IMR-90 (cell line): ENCODE measurements around the gene HDGFL1. TPM values are rescaled to one million over a fixed set of nuclear protein-coding genes. Genes with fewer than 3 reads are reported as not detected.
A peak's percentile ranks its signal among the peaks of the same experiment; 100 is the strongest.

Experiments used
- ATAC-seq: fragments of 200-7000 bp; cut with Tn5 transposase; 2 replicates; pipeline ENCODE4 v1.9.1; 2020; ENCODE audit warnings: low read depth, mild to moderate bottlenecking, moderate library complexity
- BruUV-seq: library from RNA; stranded (reverse); fragments of 400-500 nt; replicated peaks from 2 replicates; lab custom pipeline; 2021; lab: Mats Ljungman, UMichigan
- CTCF ChIA-PET: fragments of 300-600 bp; formaldehyde crosslinking; extraction: SDS; loops from one replicate; lab custom pipeline; 2021; ENCODE audit warnings: antibody characterized with exemption; lab: Yijun Ruan, JAX
- POLR2A ChIA-PET: fragments of 300-600 bp; sonication (Branson Sonifier 250); formaldehyde crosslinking; loops from one replicate; lab custom pipeline; 2022; ENCODE audit warnings: antibody characterized with exemption; ENCODE audit not compliant: unreplicated experiment; lab: Charles Lee
- DNase-seq: peaks from one replicate; pipeline ENCODE4 v3.0.0; 2013
- H2AFZ ChIP-seq: replicated peaks from 2 replicates; pipeline ENCODE3; 2013; ENCODE audit warnings: low read length, mild to moderate bottlenecking; ENCODE audit not compliant: poor library complexity
- H2AK5ac ChIP-seq: 2 replicates; pipeline ENCODE4 v1.6.1; 2013; ENCODE audit warnings: low read depth, low read length, inconsistent platforms
- H2AK9ac ChIP-seq: replicated peaks from 2 replicates; pipeline ENCODE3; 2013; ENCODE audit warnings: mild to moderate bottlenecking, low read depth, low read length, moderate library complexity; ENCODE audit not compliant: poor library complexity
- H2BK120ac ChIP-seq: 2 replicates; pipeline ENCODE4 v1.6.1; 2013; ENCODE audit warnings: low read depth, low read length, inconsistent platforms
- H2BK15ac ChIP-seq: 3 replicates; pipeline ENCODE4 v1.6.1; 2013; ENCODE audit warnings: low read depth, low read length, inconsistent platforms
- H2BK20ac ChIP-seq: 2 replicates; pipeline ENCODE4 v1.6.1; 2013; ENCODE audit warnings: low read depth, mild to moderate bottlenecking, inconsistent platforms, low read length, moderate library complexity
- H2BK5ac ChIP-seq: 2 replicates; pipeline ENCODE4 v1.6.1; 2013; ENCODE audit warnings: mild to moderate bottlenecking, low read depth, low read length, inconsistent platforms; ENCODE audit not compliant: poor library complexity, severe bottlenecking
- H3K14ac ChIP-seq: replicated peaks from 2 replicates; pipeline ENCODE4 v1.6.1; 2013; ENCODE audit warnings: low read depth, low read length, inconsistent platforms
- H3K18ac ChIP-seq: 2 replicates; pipeline ENCODE4 v1.6.1; 2013; ENCODE audit warnings: low read depth, low read length, control low read depth
- H3K23ac ChIP-seq: 2 replicates; pipeline ENCODE4 v1.6.1; 2013; ENCODE audit warnings: low read depth, low read length, inconsistent platforms
- H3K27ac ChIP-seq: 2 replicates; pipeline ENCODE4 v1.5.1; 2013; ENCODE audit warnings: mild to moderate bottlenecking, control low read depth, low read length; ENCODE audit not compliant: insufficient read depth
- H3K27me3 ChIP-seq: 2 replicates; pipeline ENCODE4 v1.6.1; 2013; ENCODE audit warnings: low read length; ENCODE audit not compliant: control insufficient read depth, insufficient read depth
- H3K36me3 ChIP-seq: 2 replicates; pipeline ENCODE4 v1.6.1; 2013; ENCODE audit warnings: low read length, mixed read lengths; ENCODE audit not compliant: control insufficient read depth, insufficient read depth
- H3K4ac ChIP-seq: 2 replicates; pipeline ENCODE4 v1.6.1; 2013; ENCODE audit warnings: low read depth, low read length, inconsistent platforms
- H3K4me1 ChIP-seq: 2 replicates; pipeline ENCODE4 v1.6.1; 2013; ENCODE audit warnings: low read length, mixed read lengths; ENCODE audit not compliant: control insufficient read depth, insufficient read depth
- H3K4me2 ChIP-seq: 2 replicates; pipeline ENCODE4 v1.6.1; 2013; ENCODE audit warnings: low read depth, mild to moderate bottlenecking, control low read depth, low read length, moderate library complexity
- H3K4me3 ChIP-seq: 2 replicates; pipeline ENCODE4 v1.5.1; 2013; ENCODE audit warnings: low read depth, mild to moderate bottlenecking, control low read depth, low read length, moderate library complexity; ENCODE audit not compliant: insufficient read depth
- H3K56ac ChIP-seq: 2 replicates; pipeline ENCODE4 v1.6.1; 2013; ENCODE audit warnings: low read length, inconsistent platforms; ENCODE audit not compliant: insufficient read depth; ENCODE audit errors: extremely low read depth
- H3K79me1 ChIP-seq, 2 experiments: 2 replicates each; pipeline ENCODE4 v1.6.1; 2013; ENCODE audit warnings: low read length in 2 of 2, inconsistent platforms in 1 of 2, low read depth in 1 of 2
- H3K9ac ChIP-seq: 2 replicates; pipeline ENCODE4 v1.6.1; 2013; ENCODE audit warnings: low read depth, low read length, control low read depth
- H3K9me1 ChIP-seq: 2 replicates; pipeline ENCODE4 v1.6.1; 2013; ENCODE audit warnings: low read length, inconsistent platforms; ENCODE audit not compliant: insufficient read depth
- H3K9me3 ChIP-seq: 2 replicates; pipeline ENCODE4 v1.6.1; 2013; ENCODE audit warnings: low read length; ENCODE audit not compliant: control insufficient read depth, insufficient read depth
- H4K20me1 ChIP-seq: 2 replicates; pipeline ENCODE4 v1.6.1; 2013; ENCODE audit warnings: low read length, inconsistent platforms; ENCODE audit not compliant: insufficient read depth
- H4K5ac ChIP-seq: 2 replicates; pipeline ENCODE4 v1.6.1; 2013; ENCODE audit warnings: mild to moderate bottlenecking, low read depth, low read length, control low read depth
- H4K8ac ChIP-seq, 2 experiments: 2 replicates each; pipeline ENCODE4 v1.6.1; 2013; ENCODE audit warnings: low read depth in 2 of 2, low read length in 2 of 2, control low read depth in 1 of 2, inconsistent platforms in 1 of 2
- H4K91ac ChIP-seq: 2 replicates; pipeline ENCODE4 v1.6.1; 2013; ENCODE audit warnings: low read depth, low read length, inconsistent platforms; ENCODE audit not compliant: insufficient read depth
- BHLHE40 ChIP-seq: fragments of 150-350 bp; IDR thresholded peaks from 2 replicates; pipeline ENCODE4 v1.6.1; 2016; ENCODE audit warnings: mild to moderate bottlenecking, low read depth, low read length
- CEBPB ChIP-seq: IDR thresholded peaks from 2 replicates; pipeline ENCODE4 v1.6.1; 2012; ENCODE audit warnings: low read depth, low read length, improper control_type of control experiment
- CHD1 ChIP-seq: IDR thresholded peaks from 2 replicates; pipeline ENCODE4 v1.6.1; 2012; ENCODE audit warnings: low read depth, low read length, improper control_type of control experiment
- CTCF ChIP-seq: conservative IDR thresholded peaks from 2 replicates; pipeline ENCODE4 v1.5.1; 2012; ENCODE audit warnings: mild to moderate bottlenecking, low read depth, low read length, improper control_type of control experiment
- ELK1 ChIP-seq: fragments of 150-350 bp; IDR thresholded peaks from 2 replicates; pipeline ENCODE4 v1.6.1; 2016; ENCODE audit warnings: low read depth, mild to moderate bottlenecking, low read length, moderate library complexity, borderline replicate concordance
- FOS ChIP-seq: fragments of 150-350 bp; IDR thresholded peaks from 2 replicates; pipeline ENCODE4 v1.6.1; 2016; ENCODE audit warnings: low read depth, low read length
- MAFK ChIP-seq: IDR thresholded peaks from 2 replicates; pipeline ENCODE4 v1.6.1; 2012; ENCODE audit warnings: low read depth, low read length, improper control_type of control experiment
- MAZ ChIP-seq: IDR thresholded peaks from 2 replicates; pipeline ENCODE4 v1.6.1; 2012; ENCODE audit warnings: low read depth, mild to moderate bottlenecking, low read length, improper control_type of control experiment, moderate library complexity, borderline replicate concordance
- MXI1 ChIP-seq: IDR thresholded peaks from 2 replicates; pipeline ENCODE4 v1.6.1; 2012; ENCODE audit warnings: low read depth, mild to moderate bottlenecking, low read length, moderate library complexity, borderline replicate concordance
- NFE2L2 ChIP-seq: fragments of 150-350 bp; IDR thresholded peaks from 2 replicates; pipeline ENCODE4 v1.6.1; 2016; ENCODE audit warnings: low read depth, mild to moderate bottlenecking, low read length
- POLR2A ChIP-seq: IDR thresholded peaks from 2 replicates; pipeline ENCODE4 v1.6.1; 2012; ENCODE audit warnings: mild to moderate bottlenecking, low read depth, low read length
- RAD21 ChIP-seq: IDR thresholded peaks from 2 replicates; pipeline ENCODE4 v1.6.1; 2012; ENCODE audit warnings: low read length, improper control_type of control experiment
- RCOR1 ChIP-seq: IDR thresholded peaks from 2 replicates; pipeline ENCODE4 v1.6.1; 2012; ENCODE audit warnings: mild to moderate bottlenecking, low read length, improper control_type of control experiment; ENCODE audit not compliant: insufficient replicate concordance
- RFX5 ChIP-seq: IDR thresholded peaks from 2 replicates; pipeline ENCODE4 v1.8.0; 2012; ENCODE audit warnings: low read depth, mild to moderate bottlenecking, low read length, moderate library complexity
- SMC3 ChIP-seq: fragments of 150-350 bp; IDR thresholded peaks from 2 replicates; pipeline ENCODE4 v1.6.1; 2016; ENCODE audit warnings: low read depth, mild to moderate bottlenecking, antibody characterized with exemption, low read length, moderate library complexity
- USF2 ChIP-seq: fragments of 150-350 bp; IDR thresholded peaks from 2 replicates; pipeline ENCODE4 v1.6.1; 2017; ENCODE audit warnings: mild to moderate bottlenecking, antibody characterized with exemption, low read length, low read depth
- WGBS, 2 experiments: methylation state at CpG; one replicate each; pipeline versions ENCODE4 v1.1.5 to v1.1.7; 2013; ENCODE audit warnings: missing lambda C conversion rate in 2 of 2; ENCODE audit not compliant: insufficient read length in 1 of 2; ENCODE audit errors: extremely low coverage in 2 of 2; 5-methylcytosine and 5-hydroxymethylcytosine counted together
- dilution Hi-C: fragments of 300-500 bp; cut with HindIII; formaldehyde crosslinking; loops from one replicate; pipeline ENCODE4 v1.14.3; 2018; ENCODE audit warnings: low sequenced_read_pairs; ENCODE audit not compliant: unreplicated experiment
- in situ Hi-C: fragments of 300-500 bp; cut with MboI; formaldehyde crosslinking; loops from 3 replicates; pipeline ENCODE4 v1.14.3; 2019; ENCODE audit warnings: low sequenced_read_pairs, inconsistent platforms, mixed read lengths
- intact Hi-C: fragments of 100-400 bp; cut with micrococcal nuclease; formaldehyde crosslinking; loops from 2 replicates; pipeline ENCODE4 v1.10.0; 2022
- polyA plus RNA-seq, 3 experiments: library from polyadenylated mRNA; depleted of rRNA; stranded (reverse); fragments of >200 nt; gene quantifications; 2 replicates each; pipeline ENCODE4 v1.2.3, GENCODE V29; 2012; ENCODE audit warnings: low replicate concordance in 1 of 3
- total RNA-seq: library from RNA; depleted of rRNA; stranded (reverse); fragments of >200 nt; gene quantifications from 2 replicates; pipeline ENCODE4 v1.2.3, GENCODE V29; 2012

The HDGFL1 gene
- total and polyA plus RNA-seq, 2 of the 4 experiments (the other 2 are of a cell fraction): not detected

- Histone ChIP-seq H3K9me3 (no peaks in the 10 kb centered on the region), H3K4me3 (no peak overlapping the region), H3K18ac (peak overlapping the region; percentile 20; the same call in 1 of the 2 replicates), H3K79me1 (no peaks in the 10 kb centered on the region), H2BK20ac (0 out of 2 replicates have a peak overlapping the region, but pooled peaks have one; percentile 40), H3K27me3 (no peaks in the 10 kb centered on the region), H3K36me3 (no peaks in the 10 kb centered on the region), H4K5ac (no peak overlapping the region; the same call in 1 of the 2 replicates), H3K9me1 (no peaks in the 10 kb centered on the region), H2BK15ac (0 out of 3 replicates have a peak overlapping the region, but pooled peaks have one; percentile 43), H3K4ac (no peak overlapping the region), H3K23ac (no peak overlapping the region), H3K56ac (no peak overlapping the region), H4K20me1 (no peaks in the 10 kb centered on the region), H3K4me2 (no peak overlapping the region), H2BK5ac (no peak overlapping the region), H3K14ac (peak overlapping the region; percentile 75; the same call in 1 of the 2 replicates), H2BK120ac (no peak overlapping the region; the same call in 1 of the 2 replicates), H3K9ac (no peak overlapping the region), H2AK5ac (peak overlapping the region; percentile 5; the same call in 1 of the 2 replicates), H4K8ac (0 out of 4 replicates have a peak overlapping the region, but pooled peaks of 1 of the 2 experiments have one; percentile 64), H2AK9ac (no peak overlapping the region), H3K27ac (no peak overlapping the region), H3K4me1 (peaks cover 4% of the 10 kb centered on the region), H4K91ac (peak overlapping the region; percentile 56), H2AFZ (peak overlapping the region; percentile 5)
- ATAC-seq: no peak
- CTCF ChIA-PET: no interaction called here
- DNase-seq: no peak
- 100% methylated on average over 1 of the region's 4 CpGs; no CpG with 5 or more reads in 1 of the 2 experiments for WGBS, 2 experiments
- in situ Hi-C loops (no loop called here), dilution Hi-C loops (no loop called here), intact Hi-C loops (no loop called here)
- POLR2A ChIA-PET: no interaction called here
- TF ChIP-seq CHD1 (no peak), USF2 (no peak), MAFK (no peak), NFE2L2 (no peak), CTCF (no peak), RAD21 (no peak), FOS (no peak), POLR2A (no peak), ELK1 (no peak), CEBPB (no peak), RCOR1 (no peak), RFX5 (no peak), MAZ (no peak), BHLHE40 (no peak), SMC3 (no peak), MXI1 (no peak)
- no TSS peak for BruUV-seq
Observed at GRCh38 chr6:22598339-22598738, 29.0 kb downstream of the HDGFL1 start.
